ENCODE measurements around the gene NOD1.

The NOD1 gene

GRCh38 chr7:30380294-30380693 is 98.3 kb downstream of the NOD1 start:
- Histone ChIP-seq H3K4me1 (ENCODE audit: control insufficient read depth in 2 of 2, insufficient read depth in 2 of 2, low read length in 2 of 2) (no peaks in the 10 kb centered on the region), H3K9me3 (ENCODE audit: control insufficient read depth in 2 of 2, low read length in 2 of 2) (no peaks in the 10 kb centered on the region), H3K4me3 (ENCODE audit: low read length in 2 of 2) (no peak overlapping the region), H3K27me3 (ENCODE audit: control insufficient read depth in 2 of 2, insufficient read depth in 2 of 2, low read length in 2 of 2) (no peaks in the 10 kb centered on the region), H3K9ac (ENCODE audit: low read depth in 1 of 2, low read length in 2 of 2) (no peak overlapping the region), H3K36me3 (ENCODE audit: control insufficient read depth in 2 of 2, insufficient read depth in 2 of 2, low read length in 2 of 2) (no peaks in the 10 kb centered on the region), H3K27ac (ENCODE audit: low read depth in 2 of 2, low read length in 2 of 2) (no peak overlapping the region)

GRCh38 chr7:30379741-30380140 is 98.8 kb downstream of the NOD1 start:
- Histone ChIP-seq H3K9me3 (ENCODE audit: control insufficient read depth in 2 of 2, low read length in 2 of 2) (no peaks in the 10 kb centered on the region), H3K4me3 (ENCODE audit: low read length in 2 of 2) (no peak overlapping the region), H3K27ac (ENCODE audit: low read depth in 2 of 2, low read length in 2 of 2) (no peak overlapping the region), H3K27me3 (ENCODE audit: control insufficient read depth in 2 of 2, insufficient read depth in 2 of 2, low read length in 2 of 2) (no peaks in the 10 kb centered on the region), H3K36me3 (ENCODE audit: control insufficient read depth in 2 of 2, insufficient read depth in 2 of 2, low read length in 2 of 2) (no peaks in the 10 kb centered on the region), H3K4me1 (ENCODE audit: control insufficient read depth in 2 of 2, insufficient read depth in 2 of 2, low read length in 2 of 2) (no peaks in the 10 kb centered on the region), H3K9ac (ENCODE audit: low read depth in 1 of 2, low read length in 2 of 2) (no peak overlapping the region)

- Histone ChIP-seq H3K27ac (ENCODE audit: low read depth in 2 of 2, low read length in 2 of 2) (no peak overlapping the region), H3K9me3 (ENCODE audit: control insufficient read depth in 2 of 2, low read length in 2 of 2) (no peaks in the 10 kb centered on the region), H3K4me1 (ENCODE audit: control insufficient read depth in 2 of 2, insufficient read depth in 2 of 2, low read length in 2 of 2) (no peaks in the 10 kb centered on the region), H3K27me3 (ENCODE audit: control insufficient read depth in 2 of 2, insufficient read depth in 2 of 2, low read length in 2 of 2) (no peaks in the 10 kb centered on the region), H3K4me3 (ENCODE audit: low read length in 2 of 2) (no peak overlapping the region), H3K9ac (ENCODE audit: low read depth in 1 of 2, low read length in 2 of 2) (no peak overlapping the region), H3K36me3 (ENCODE audit: control insufficient read depth in 2 of 2, insufficient read depth in 2 of 2, low read length in 2 of 2) (no peaks in the 10 kb centered on the region)
These were observed 99.5 kb downstream of the NOD1 start for GRCh38 chr7:30379131-30379530.

- Histone ChIP-seq H3K9ac (ENCODE audit: low read depth in 1 of 2, low read length in 2 of 2) (no peak overlapping the region), H3K27me3 (ENCODE audit: control insufficient read depth in 2 of 2, insufficient read depth in 2 of 2, low read length in 2 of 2) (no peaks in the 10 kb centered on the region), H3K4me3 (ENCODE audit: low read length in 2 of 2) (no peak overlapping the region), H3K9me3 (ENCODE audit: control insufficient read depth in 2 of 2, low read length in 2 of 2) (no peaks in the 10 kb centered on the region), H3K4me1 (ENCODE audit: control insufficient read depth in 2 of 2, insufficient read depth in 2 of 2, low read length in 2 of 2) (no peaks in the 10 kb centered on the region), H3K27ac (ENCODE audit: low read depth in 2 of 2, low read length in 2 of 2) (no peak overlapping the region), H3K36me3 (ENCODE audit: control insufficient read depth in 2 of 2, insufficient read depth in 2 of 2, low read length in 2 of 2) (no peaks in the 10 kb centered on the region)
These were observed 100.3 kb downstream of the NOD1 start for GRCh38 chr7:30378275-30378674.
